PC-9 (cell line): ENCODE results near the gene NFASC. TPM values are rescaled to one million over a fixed set of nuclear protein-coding genes. Genes with fewer than 3 reads are reported as not detected.

ENCODE experiments used
- BruUV-seq: library from RNA; stranded (reverse); fragments of 400-500 nt; replicated peaks from 2 replicates; lab custom pipeline; 2021; lab: Mats Ljungman, UMichigan
- CTCF ChIA-PET: fragments of 300-600 bp; sonication (Branson Sonifier 250); formaldehyde crosslinking; loops from one replicate; lab custom pipeline; 2022; ENCODE audit warnings: antibody characterized with exemption; lab: Charles Lee
- POLR2A ChIA-PET: fragments of 300-600 bp; sonication (Branson Sonifier 250); formaldehyde crosslinking; loops from one replicate; lab custom pipeline; 2022; ENCODE audit warnings: antibody characterized with exemption; ENCODE audit not compliant: unreplicated experiment; lab: Charles Lee
- DNase-seq, 2 experiments: peaks; one replicate each; pipeline versions ENCODE4 v3.0.0 to v3.0.0-alpha.2; 2015 to 2022; ENCODE audit warnings: mixed read lengths in 1 of 2
- H2AFZ ChIP-seq: fragments of 200-600 bp; sonication (generic); 2 replicates; pipeline ENCODE4 v1.8.1; 2017; ENCODE audit warnings: antibody characterized with exemption
- H3F3A ChIP-seq: fragments of 200-600 bp; sonication (generic); 2 replicates; pipeline ENCODE4 v1.8.1; 2017; ENCODE audit warnings: antibody characterized with exemption, mild to moderate bottlenecking, low read depth; ENCODE audit not compliant: insufficient read depth
- H3K27ac ChIP-seq: fragments of 200-600 bp; sonication (generic); 2 replicates; pipeline ENCODE4 v1.6.1; 2016; ENCODE audit warnings: mixed run types
- H3K27me3 ChIP-seq: fragments of 200-600 bp; sonication (generic); 2 replicates; pipeline ENCODE4 v1.6.1; 2016; ENCODE audit warnings: low read depth, mixed run types; ENCODE audit not compliant: insufficient read depth
- H3K36me3 ChIP-seq: fragments of 200-600 bp; sonication (generic); 2 replicates; pipeline ENCODE4 v1.6.1; 2016; ENCODE audit warnings: low read depth, mixed run types
- H3K4me1 ChIP-seq: fragments of 200-600 bp; sonication (generic); replicated peaks from 2 replicates; pipeline ENCODE4 v1.6.1; 2016; ENCODE audit warnings: mixed run types; ENCODE audit not compliant: insufficient read depth
- H3K4me2 ChIP-seq: fragments of 200-600 bp; sonication (generic); 2 replicates; pipeline ENCODE4 v1.6.1; 2017; ENCODE audit warnings: mixed run types
- H3K4me3 ChIP-seq: fragments of 200-600 bp; sonication (generic); 2 replicates; pipeline ENCODE4 v1.6.1; 2016; ENCODE audit warnings: mixed run types
- H3K79me2 ChIP-seq: fragments of 200-600 bp; sonication (generic); 2 replicates; pipeline ENCODE4 v1.6.1; 2017; ENCODE audit warnings: low read depth, mixed run types
- H3K9me2 ChIP-seq: fragments of 200-600 bp; sonication (generic); 2 replicates; pipeline ENCODE4 v1.8.1; 2017; ENCODE audit warnings: mild to moderate bottlenecking; ENCODE audit not compliant: insufficient read depth
- H3K9me3 ChIP-seq: fragments of 200-600 bp; sonication (generic); 2 replicates; pipeline ENCODE4 v1.8.1; 2016; ENCODE audit warnings: low read depth; ENCODE audit not compliant: insufficient read depth
- H4K20me1 ChIP-seq: fragments of 200-600 bp; sonication (generic); 2 replicates; pipeline ENCODE4 v1.8.1; 2017; ENCODE audit not compliant: insufficient read depth
- EZH2 ChIP-seq: fragments of 200-600 bp; sonication (generic); IDR thresholded peaks from 2 replicates; pipeline ENCODE4 v1.8.0; 2017; ENCODE audit warnings: antibody characterized with exemption, low read depth
- intact Hi-C: fragments of 100-400 bp; cut with micrococcal nuclease; formaldehyde crosslinking; loops from one replicate; pipeline ENCODE4 v1.10.0; 2022; ENCODE audit not compliant: unreplicated experiment
- total RNA-seq: library from RNA; stranded (reverse); gene quantifications from 2 replicates; pipeline ENCODE4 v1.2.3, GENCODE V29; 2021
- TF ChIP-seq, protein P1 (sequence below): fragments of 200-600 bp; sonication (generic); conservative IDR thresholded peaks from 2 replicates; pipeline ENCODE4 v1.6.1; 2017; ENCODE audit warnings: mixed run types, antibody characterized with exemption, mild to moderate bottlenecking, moderate library complexity

Gene NFASC
- total RNA-seq, 1 experiment from 2014 or later = not detected

GRCh38 chr1:205071028-205071409 is 200.4 kb downstream of the NFASC start:
- intact Hi-C loops = no loop called here
- no peak overlapping the region for H3K4me2 ChIP-seq
- no peaks in the 10 kb centered on the region for H4K20me1 ChIP-seq
- no peak overlapping the region for H3K4me3 ChIP-seq
- no peaks in the 10 kb centered on the region for H3K79me2 ChIP-seq
- H3K4me1 ChIP-seq = no peaks in the 10 kb centered on the region
- no peaks in the 10 kb centered on the region for H3F3A ChIP-seq
- no peak overlapping the region for H3K27ac ChIP-seq
- H2AFZ ChIP-seq = no peak overlapping the region
- TF ChIP-seq, protein P1, sequence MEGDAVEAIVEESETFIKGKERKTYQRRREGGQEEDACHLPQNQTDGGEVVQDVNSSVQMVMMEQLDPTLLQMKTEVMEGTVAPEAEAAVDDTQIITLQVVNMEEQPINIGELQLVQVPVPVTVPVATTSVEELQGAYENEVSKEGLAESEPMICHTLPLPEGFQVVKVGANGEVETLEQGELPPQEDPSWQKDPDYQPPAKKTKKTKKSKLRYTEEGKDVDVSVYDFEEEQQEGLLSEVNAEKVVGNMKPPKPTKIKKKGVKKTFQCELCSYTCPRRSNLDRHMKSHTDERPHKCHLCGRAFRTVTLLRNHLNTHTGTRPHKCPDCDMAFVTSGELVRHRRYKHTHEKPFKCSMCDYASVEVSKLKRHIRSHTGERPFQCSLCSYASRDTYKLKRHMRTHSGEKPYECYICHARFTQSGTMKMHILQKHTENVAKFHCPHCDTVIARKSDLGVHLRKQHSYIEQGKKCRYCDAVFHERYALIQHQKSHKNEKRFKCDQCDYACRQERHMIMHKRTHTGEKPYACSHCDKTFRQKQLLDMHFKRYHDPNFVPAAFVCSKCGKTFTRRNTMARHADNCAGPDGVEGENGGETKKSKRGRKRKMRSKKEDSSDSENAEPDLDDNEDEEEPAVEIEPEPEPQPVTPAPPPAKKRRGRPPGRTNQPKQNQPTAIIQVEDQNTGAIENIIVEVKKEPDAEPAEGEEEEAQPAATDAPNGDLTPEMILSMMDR = no peak
- TF ChIP-seq EZH2 = no peak
- no peaks in the 10 kb centered on the region for H3K9me3 ChIP-seq
- no peak for DNase-seq
- peaks cover 22% of the 10 kb centered on the region for H3K27me3 ChIP-seq
- H3K36me3 ChIP-seq = no peaks in the 10 kb centered on the region
- POLR2A ChIA-PET = interaction anchor here (0.5 kb wide), 1 partner anchor 465 kb away, joined by 11 read pairs; no protein-coding TSS in a partner anchor
- H3K9me2 ChIP-seq = no peaks in the 10 kb centered on the region
- CTCF ChIA-PET = no interaction called here
- BruUV-seq = no TSS peak

- Histone ChIP-seq H3K27me3 (peaks cover 14% of the 10 kb centered on the region), H3K9me3 (no peaks in the 10 kb centered on the region), H3K4me3 (no peak overlapping the region), H3K79me2 (no peaks in the 10 kb centered on the region), H2AFZ (no peak overlapping the region), H3F3A (no peaks in the 10 kb centered on the region), H3K36me3 (no peaks in the 10 kb centered on the region), H3K4me2 (no peak overlapping the region), H4K20me1 (no peaks in the 10 kb centered on the region), H3K27ac (no peak overlapping the region), H3K9me2 (no peaks in the 10 kb centered on the region), H3K4me1 (no peaks in the 10 kb centered on the region)
- TF ChIP-seq, protein P1 = no peak
- no peak for TF ChIP-seq EZH2
- BruUV-seq = no TSS peak
- ChIA-PET CTCF (interaction anchor here (1.7 kb wide), 1 partner anchor 10 kb away, joined by 6 read pairs; no protein-coding TSS in a partner anchor), POLR2A (no interaction called here)
- no peak for DNase-seq
- intact Hi-C loops = no loop called here
Measured at GRCh38 chr1:205071801-205072200, 201.1 kb downstream of the NFASC start.

DNA sequence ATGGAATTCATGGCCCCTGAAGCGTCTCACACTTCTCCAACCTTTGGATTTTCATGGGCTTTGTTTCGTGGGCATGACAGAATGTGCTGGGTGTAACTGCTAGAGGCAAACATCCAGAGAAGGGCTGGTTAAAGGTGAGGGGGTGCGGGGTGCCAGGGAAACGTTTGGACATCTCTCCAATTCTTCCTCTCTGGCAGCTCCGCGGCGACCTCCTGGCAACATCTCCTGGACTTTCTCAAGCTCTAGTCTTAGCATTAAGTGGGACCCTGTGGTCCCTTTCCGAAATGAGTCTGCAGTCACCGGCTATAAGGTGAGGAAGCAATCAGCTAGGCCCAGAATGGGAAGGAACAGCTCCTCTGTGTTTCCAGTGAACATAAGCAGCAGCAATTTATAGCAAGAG is 201.6 kb downstream of the NFASC start:
- Histone ChIP-seq H3K4me2 (no peak overlapping the region), H3K79me2 (no peaks in the 10 kb centered on the region), H4K20me1 (no peaks in the 10 kb centered on the region), H3K4me3 (no peak overlapping the region), H3K27me3 (peaks cover 10% of the 10 kb centered on the region; the same call in 1 of the 2 replicates), H3F3A (no peaks in the 10 kb centered on the region), H2AFZ (no peak overlapping the region), H3K9me3 (no peaks in the 10 kb centered on the region), H3K4me1 (no peaks in the 10 kb centered on the region), H3K36me3 (no peaks in the 10 kb centered on the region), H3K9me2 (no peaks in the 10 kb centered on the region), H3K27ac (no peak overlapping the region)
- CTCF ChIA-PET = interaction anchor here (1.7 kb wide), 1 partner anchor 10 kb away, joined by 6 read pairs; no protein-coding TSS in a partner anchor
- intact Hi-C loops = no loop called here
- no TSS peak for BruUV-seq
- POLR2A ChIA-PET = no interaction called here
- TF ChIP-seq, protein P1 = no peak
- no peak for TF ChIP-seq EZH2
- DNase-seq = no peak

Other genes starting within 250 kb of the NFASC start
- 4.6 and 7.0 TPM in 2 replicates for gene LRRN2, start 185.1 kb upstream of the NFASC start, total RNA-seq
- gene CNTN2, start 172.3 kb downstream of the NFASC start, total RNA-seq = not detected in 2 replicates
- 4.7 and 5.4 TPM in 2 replicates for gene TMEM81, start 213.6 kb downstream of the NFASC start, total RNA-seq